ENCODE measurements around the gene PPIC.

- TF ChIP-seq CTCF (IDR thresholded peaks at IDR 0.05) (no peak), EP300 (IDR thresholded peaks at IDR 0.05) (no peak), POLR2A (IDR thresholded peaks at IDR 0.05) (no peak)
Measured at GRCh38 chr5:122999947-123000563, 36.5 kb downstream of the PPIC start.
